ENCODE measurements around the gene RTCA.
"Not testable (repeated sequence)": the region's sequence is repeated elsewhere in the genome, so short reads cannot be mapped to it uniquely, and the experiment has no call there.

RTCA gene

GRCh38 chr1:100231721-100232120 is 34.3 kb upstream of the RTCA start:
- no peak overlapping the region for H3K4me3 ChIP-seq (ENCODE audit: low read depth, low read length)
- TF ChIP-seq CTCF (IDR thresholded peaks at IDR 0.05; ENCODE audit: low read depth, low read length), result no peak

GRCh38 chr1:100232156-100232555 is 33.9 kb upstream of the RTCA start:
- H3K4me3 ChIP-seq (ENCODE audit: low read depth, low read length), result no peak overlapping the region
- no peak for TF ChIP-seq CTCF (IDR thresholded peaks at IDR 0.05; ENCODE audit: low read depth, low read length)

GRCh38 chr1:100233566-100233965 is 32.5 kb upstream of the RTCA start:
- not testable (repeated sequence) for H3K4me3 ChIP-seq (ENCODE audit: low read depth, low read length)

GRCh38 chr1:100234432-100234831 is 31.6 kb upstream of the RTCA start:
- TF ChIP-seq CTCF (IDR thresholded peaks at IDR 0.05; ENCODE audit: low read depth, low read length), result no peak
- H3K4me3 ChIP-seq (ENCODE audit: low read depth, low read length), result no peak overlapping the region

GRCh38 chr1:100237091-100237490 is 28.9 kb upstream of the RTCA start:
- no peak overlapping the region for H3K4me3 ChIP-seq (ENCODE audit: low read depth, low read length)
- TF ChIP-seq CTCF (IDR thresholded peaks at IDR 0.05; ENCODE audit: low read depth, low read length), result no peak

GRCh38 chr1:100239961-100240360 is 26.1 kb upstream of the RTCA start:
- TF ChIP-seq CTCF (IDR thresholded peaks at IDR 0.05; ENCODE audit: low read depth, low read length), result no peak
- no peak overlapping the region for H3K4me3 ChIP-seq (ENCODE audit: low read depth, low read length)

GRCh38 chr1:100240631-100241030 is 25.4 kb upstream of the RTCA start:
- no peak overlapping the region for H3K4me3 ChIP-seq (ENCODE audit: low read depth, low read length)

More at GRCh38 chr1:100240631-100241030, 25.4 kb upstream of the RTCA start:
- TF ChIP-seq CTCF (IDR thresholded peaks at IDR 0.05; ENCODE audit: low read depth, low read length), result no peak

All from WI38 (cell line).